Skeletal muscle cell (primary cell): ENCODE data around the gene MMP3.
A peak's percentile ranks its signal among the peaks of the same experiment; 100 is the strongest.
"Not testable (repeated sequence)": the region's sequence is repeated elsewhere in the genome, so short reads cannot be mapped to it uniquely, and the experiment has no call there.

ENCODE experiments used
- DNase-seq: peaks from one replicate; pipeline ENCODE4 v3.0.0-alpha.2; 2010; ENCODE audit warnings: low read depth
- H3K4me3 ChIP-seq: 2 replicates; pipeline ENCODE4 v1.5.1; 2011; ENCODE audit warnings: low read depth, mild to moderate bottlenecking, control low read depth, low read length, moderate library complexity

Gene MMP3

GRCh38 chr11:102843489-102843888 is at the start of gene MMP3:
Gene MMP3, minus strand, starts transcription at chr11:102843609. Its CDS starts 63 bp downstream, at chr11:102843546.
- no peak within 1 kb of the TSS for H3K4me3 ChIP-seq
- DNase-seq: no peak

GRCh38 chr11:102891736-102892135 is 48.3 kb upstream of the MMP3 start:
- DNase-seq: no peak
- H3K4me3 ChIP-seq: no peak overlapping the region

- no peak for DNase-seq
Measured at GRCh38 chr11:102886999-102887398, 43.6 kb upstream of the MMP3 start.

GRCh38 chr11:102883141-102883540 is 39.7 kb upstream of the MMP3 start:
- no peak for DNase-seq
- no peak overlapping the region for H3K4me3 ChIP-seq

More at GRCh38 chr11:102886999-102887398, 43.6 kb upstream of the MMP3 start:
- no peak overlapping the region for H3K4me3 ChIP-seq

- H3K4me3 ChIP-seq: no peak overlapping the region
- peak; percentile 62 for DNase-seq
Measured at GRCh38 chr11:102882389-102883024, 39.1 kb upstream of the MMP3 start.

GRCh38 chr11:102879801-102880200 is 36.4 kb upstream of the MMP3 start:
- DNase-seq: no peak
- H3K4me3 ChIP-seq: no peak overlapping the region

GRCh38 chr11:102878595-102878994 is 35.2 kb upstream of the MMP3 start:
- no peak for DNase-seq
- no peak overlapping the region for H3K4me3 ChIP-seq

GRCh38 chr11:102874852-102875251 is 31.4 kb upstream of the MMP3 start, which contains the start of gene MMP12:
Gene MMP12, minus strand, starts transcription at chr11:102874982. Its CDS starts 45 bp downstream, at chr11:102874937.
- no peak within 1 kb of the TSS for H3K4me3 ChIP-seq
- no peak for DNase-seq

- not testable (repeated sequence) for H3K4me3 ChIP-seq, DNase-seq
Measured at GRCh38 chr11:102869354-102869964, 26.1 kb upstream of the MMP3 start.

GRCh38 chr11:102868339-102868738 is 24.9 kb upstream of the MMP3 start:
- DNase-seq: no peak
- no peak overlapping the region for H3K4me3 ChIP-seq

- no peak for DNase-seq
- H3K4me3 ChIP-seq: no peak overlapping the region
Measured at GRCh38 chr11:102864724-102865123, 21.3 kb upstream of the MMP3 start.

GRCh38 chr11:102853956-102854355 is 10.5 kb upstream of the MMP3 start:
- no peak for DNase-seq
- no peak overlapping the region for H3K4me3 ChIP-seq

GRCh38 chr11:102853055-102853454 is 9.6 kb upstream of the MMP3 start:
- no peak overlapping the region for H3K4me3 ChIP-seq
- no peak for DNase-seq

- no peak overlapping the region for H3K4me3 ChIP-seq
- peak; percentile 73 for DNase-seq
Measured at GRCh38 chr11:102850973-102851745, 7.8 kb upstream of the MMP3 start.

GRCh38 chr11:102849311-102849710 is 5.9 kb upstream of the MMP3 start:
- peak; percentile 46 for DNase-seq

GRCh38 chr11:102846292-102846691 is 2.9 kb upstream of the MMP3 start:
- no peak overlapping the region for H3K4me3 ChIP-seq
- no peak for DNase-seq

More at GRCh38 chr11:102849311-102849710, 5.9 kb upstream of the MMP3 start:
- H3K4me3 ChIP-seq: no peak overlapping the region

- no peak overlapping the region for H3K4me3 ChIP-seq
Measured at GRCh38 chr11:102842930-102843329, 479 bp downstream of the MMP3 start.

GRCh38 chr11:102840018-102840417 is 3.4 kb downstream of the MMP3 start:
- DNase-seq: no peak
- no peak overlapping the region for H3K4me3 ChIP-seq

More at GRCh38 chr11:102842930-102843329, 479 bp downstream of the MMP3 start:
- no peak for DNase-seq

GRCh38 chr11:102837646-102838045 is 5.8 kb downstream of the MMP3 start:
- no peak for DNase-seq
- H3K4me3 ChIP-seq: no peak overlapping the region

GRCh38 chr11:102837156-102837555 is 6.3 kb downstream of the MMP3 start:
- DNase-seq: no peak
- H3K4me3 ChIP-seq: no peak overlapping the region
